ENCODE results near the gene DOCK1.

DNA sequence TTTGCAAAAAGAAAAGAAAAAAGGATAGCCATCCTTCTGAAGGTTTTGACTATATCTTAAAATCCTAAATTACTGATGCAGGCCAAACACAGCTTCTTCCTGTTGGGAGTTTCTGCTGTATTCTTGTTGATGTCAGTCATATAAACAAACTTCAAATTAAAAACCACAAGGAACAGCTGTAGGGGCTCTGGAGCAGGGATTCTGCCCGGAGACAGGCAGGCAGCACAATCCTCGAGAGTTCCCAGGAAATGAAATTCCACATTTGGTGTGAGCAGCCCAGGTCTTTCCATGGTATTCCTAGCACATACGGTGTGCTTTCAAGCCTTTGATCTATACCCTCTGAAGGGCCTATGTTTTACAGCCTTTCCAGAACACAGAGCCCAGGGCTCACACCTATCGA is 248.0 kb downstream of the DOCK1 start:
- no peak for TF ChIP-seq EZH2 (IDR thresholded peaks at IDR 0.05; ENCODE audit: low read length, missing control alignments)
- TF ChIP-seq, protein P1, sequence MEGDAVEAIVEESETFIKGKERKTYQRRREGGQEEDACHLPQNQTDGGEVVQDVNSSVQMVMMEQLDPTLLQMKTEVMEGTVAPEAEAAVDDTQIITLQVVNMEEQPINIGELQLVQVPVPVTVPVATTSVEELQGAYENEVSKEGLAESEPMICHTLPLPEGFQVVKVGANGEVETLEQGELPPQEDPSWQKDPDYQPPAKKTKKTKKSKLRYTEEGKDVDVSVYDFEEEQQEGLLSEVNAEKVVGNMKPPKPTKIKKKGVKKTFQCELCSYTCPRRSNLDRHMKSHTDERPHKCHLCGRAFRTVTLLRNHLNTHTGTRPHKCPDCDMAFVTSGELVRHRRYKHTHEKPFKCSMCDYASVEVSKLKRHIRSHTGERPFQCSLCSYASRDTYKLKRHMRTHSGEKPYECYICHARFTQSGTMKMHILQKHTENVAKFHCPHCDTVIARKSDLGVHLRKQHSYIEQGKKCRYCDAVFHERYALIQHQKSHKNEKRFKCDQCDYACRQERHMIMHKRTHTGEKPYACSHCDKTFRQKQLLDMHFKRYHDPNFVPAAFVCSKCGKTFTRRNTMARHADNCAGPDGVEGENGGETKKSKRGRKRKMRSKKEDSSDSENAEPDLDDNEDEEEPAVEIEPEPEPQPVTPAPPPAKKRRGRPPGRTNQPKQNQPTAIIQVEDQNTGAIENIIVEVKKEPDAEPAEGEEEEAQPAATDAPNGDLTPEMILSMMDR (conservative IDR thresholded peaks at IDR 0.05 in 1 of 2, IDR thresholded peaks at IDR 0.05 in 1 of 2; ENCODE audit: low read depth in 1 of 2, low read length in 2 of 2) = no peak

Data from fibroblast of lung (primary cell).